Sigmoid colon (tissue), 7 donors: ENCODE measurements around the gene DIO3. TPM values are rescaled to one million over a fixed set of nuclear protein-coding genes. Genes with fewer than 3 reads are reported as not detected.

Experiments used
- DNase-seq: peaks from one replicate; pipeline ENCODE4 v3.0.0-alpha.2; 2019
- H3K27ac ChIP-seq, 4 donors: fragments of 200-600 bp; sonication (generic); one replicate each; pipeline ENCODE4 v1.5.1; 2016 to 2019; ENCODE audit warnings: mild to moderate bottlenecking in 1 of 4
- H3K27me3 ChIP-seq, 3 donors: fragments of 200-600 bp; sonication (generic); one replicate each; pipeline ENCODE4 v1.5.1; 2019; ENCODE audit warnings: mild to moderate bottlenecking in 1 of 3
- H3K36me3 ChIP-seq, 4 donors: fragments of 200-600 bp; sonication (generic); one replicate each; pipeline ENCODE4 v1.5.1; 2016 to 2019
- H3K4me1 ChIP-seq, 4 donors: fragments of 200-600 bp; sonication (generic); one replicate each; pipeline ENCODE4 v1.5.1; 2017 to 2019
- H3K4me3 ChIP-seq, 4 donors: fragments of 200-600 bp; sonication (generic); one replicate each; pipeline ENCODE4 v1.5.1; 2017 to 2019; ENCODE audit warnings: mild to moderate bottlenecking in 2 of 4, moderate library complexity in 1 of 4
- H3K9me3 ChIP-seq, 4 donors: fragments of 200-600 bp in 3 of 4; sonication (generic) in 3 of 4; one replicate each; pipeline versions ENCODE4 v1.5.1 to v1.6.1; 2013 to 2019
- EP300 ChIP-seq, 4 donors: sonication (generic); formaldehyde crosslinking; IDR thresholded peaks; one replicate each; pipeline ENCODE4 v1.6.1; 2017; ENCODE audit warnings: antibody characterized with exemption in 4 of 4
- POLR2A ChIP-seq, 2 donors: fragments of 450-650 bp; IDR thresholded peaks; one replicate each; pipeline ENCODE4 v1.6.1; 2016; ENCODE audit warnings: antibody characterized with exemption in 2 of 2, mild to moderate bottlenecking in 2 of 2, moderate library complexity in 2 of 2
- POLR2AphosphoS5 ChIP-seq, 4 donors: sonication (generic); formaldehyde crosslinking; IDR thresholded peaks; one replicate each; pipeline ENCODE4 v1.6.1; 2017; ENCODE audit warnings: antibody characterized with exemption in 4 of 4
- WGBS, 2 donors: extraction: QIAGEN DNeasy Blood & Tissue Kit; methylation state at CpG; one replicate each; pipeline ENCODE4 v1.1.7; 2013; 5-methylcytosine and 5-hydroxymethylcytosine counted together
- intact Hi-C: fragments of 100-400 bp; cut with DNase I; formaldehyde crosslinking; loops from one replicate; pipeline ENCODE4 v1.15.1; 2023
- polyA plus RNA-seq, 3 donors: library from polyadenylated mRNA; stranded (reverse); fragments of 200-250 nt; gene quantifications; one replicate each; pipeline ENCODE4 v1.2.3, GENCODE V29; 2013
- total RNA-seq, 4 donors: library from RNA; depleted of rRNA; stranded (reverse); fragments of >200 nt; gene quantifications; one replicate each; pipeline ENCODE4 v1.1.0, GENCODE V29; 2016
- TF ChIP-seq, protein P1 (sequence below), 4 experiments: fragments of 450-650 bp in 3 of 4; fragments of 200-600 bp in 1 of 4; IDR thresholded peaks; one replicate each; pipeline ENCODE4 v1.5.1; 2016 to 2019; ENCODE audit warnings: antibody characterized with exemption in 4 of 4, mild to moderate bottlenecking in 3 of 4, moderate library complexity in 2 of 4
- donor health status: healthy with polysubstance abuse.
- donor health status: Bipolar disorder and iron deficiency.
- donor health status: healthy.

The DIO3 gene
- total and polyA plus RNA-seq, 7 donors, result 0.23 to 6.0 (median 2.4) TPM

DNA sequence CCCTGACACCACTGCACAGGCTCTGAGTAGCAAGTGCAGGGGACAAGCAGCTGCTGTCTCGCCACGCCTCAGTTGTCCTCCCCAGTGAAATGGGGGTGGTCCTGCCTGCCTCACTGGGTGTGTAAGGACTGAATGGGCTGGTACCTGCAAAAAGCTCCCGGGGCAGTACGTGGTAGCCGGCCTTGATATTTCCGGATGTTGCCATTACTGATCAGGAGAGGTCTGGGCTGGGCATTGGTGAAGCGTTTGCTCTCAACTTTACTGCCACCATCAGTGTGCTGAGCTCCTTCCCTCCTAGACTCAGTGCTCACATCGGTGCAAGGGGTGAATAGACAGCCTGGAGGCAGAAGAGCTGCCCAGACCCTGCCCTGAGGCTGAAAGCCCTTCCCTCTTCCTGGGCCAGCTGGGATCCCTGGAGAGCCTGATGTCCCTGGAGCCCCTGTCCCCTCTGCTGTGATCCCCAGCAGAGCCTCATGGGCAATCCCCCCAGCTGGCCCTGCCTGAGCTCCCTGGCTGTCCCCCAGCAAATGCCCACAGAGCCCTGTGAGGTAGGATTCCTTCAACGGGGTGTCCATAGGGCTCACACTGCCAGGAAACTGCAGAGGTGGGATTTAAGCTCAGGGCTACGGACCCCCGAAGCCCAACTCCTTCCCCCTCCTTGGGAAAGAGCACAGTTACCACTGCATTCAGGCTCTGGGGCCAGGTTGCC, 18.2 kb downstream of the DIO3 start:
- Histone ChIP-seq H3K9me3 (no peaks in the 10 kb centered on the region), H3K36me3 (no peaks in the 10 kb centered on the region), H3K4me1 (no peaks in the 10 kb centered on the region), H3K27ac (no peak overlapping the region), H3K4me3 (no peak overlapping the region), H3K27me3 (peaks cover 0 to 31% (median 0%) of the 10 kb centered on the region in 3 donors)
- TF ChIP-seq POLR2AphosphoS5 (IDR thresholded peaks at IDR 0.05), result no peak
- TF ChIP-seq POLR2A (IDR thresholded peaks at IDR 0.05), result no peak
- TF ChIP-seq, protein P1, sequence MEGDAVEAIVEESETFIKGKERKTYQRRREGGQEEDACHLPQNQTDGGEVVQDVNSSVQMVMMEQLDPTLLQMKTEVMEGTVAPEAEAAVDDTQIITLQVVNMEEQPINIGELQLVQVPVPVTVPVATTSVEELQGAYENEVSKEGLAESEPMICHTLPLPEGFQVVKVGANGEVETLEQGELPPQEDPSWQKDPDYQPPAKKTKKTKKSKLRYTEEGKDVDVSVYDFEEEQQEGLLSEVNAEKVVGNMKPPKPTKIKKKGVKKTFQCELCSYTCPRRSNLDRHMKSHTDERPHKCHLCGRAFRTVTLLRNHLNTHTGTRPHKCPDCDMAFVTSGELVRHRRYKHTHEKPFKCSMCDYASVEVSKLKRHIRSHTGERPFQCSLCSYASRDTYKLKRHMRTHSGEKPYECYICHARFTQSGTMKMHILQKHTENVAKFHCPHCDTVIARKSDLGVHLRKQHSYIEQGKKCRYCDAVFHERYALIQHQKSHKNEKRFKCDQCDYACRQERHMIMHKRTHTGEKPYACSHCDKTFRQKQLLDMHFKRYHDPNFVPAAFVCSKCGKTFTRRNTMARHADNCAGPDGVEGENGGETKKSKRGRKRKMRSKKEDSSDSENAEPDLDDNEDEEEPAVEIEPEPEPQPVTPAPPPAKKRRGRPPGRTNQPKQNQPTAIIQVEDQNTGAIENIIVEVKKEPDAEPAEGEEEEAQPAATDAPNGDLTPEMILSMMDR (IDR thresholded peaks at IDR 0.05), result no peak
- no peak for TF ChIP-seq EP300 (IDR thresholded peaks at IDR 0.05)
- intact Hi-C loops, result no loop called here
- no peak for DNase-seq
- WGBS, 2 donors, result 73 to 88% methylated on average over 11 of the region's 11 CpGs

DNA sequence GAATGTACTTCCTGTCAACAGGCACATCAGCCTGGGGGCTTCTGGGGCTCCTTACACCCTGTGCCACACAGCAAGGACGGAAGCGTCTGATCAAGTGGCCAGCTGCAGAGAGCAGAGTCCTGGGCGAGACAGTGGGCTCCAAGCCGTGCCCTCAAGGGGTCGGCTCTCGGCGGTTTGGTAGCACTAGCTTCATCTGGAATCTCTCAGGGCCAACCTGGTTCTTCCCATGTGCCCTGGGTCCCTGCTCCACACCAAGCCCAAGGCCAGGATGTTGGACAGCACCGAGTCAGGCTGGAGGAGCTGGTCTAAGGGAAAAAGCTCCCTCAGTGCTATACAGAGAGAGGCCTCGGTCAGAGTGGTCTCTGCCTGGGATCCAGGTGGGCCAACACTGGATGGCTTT, 20.5 kb downstream of the DIO3 start:
- peaks cover 0 to 40% (median 0%) of the 10 kb centered on the region in 3 donors for H3K27me3 ChIP-seq
- H3K4me1 ChIP-seq, result no peaks in the 10 kb centered on the region
- 86% methylated on average over 9 of the region's 9 CpGs for WGBS, 2 donors
- no peak overlapping the region for H3K4me3 ChIP-seq
- intact Hi-C loops, result no loop called here
- TF ChIP-seq, protein P1 (IDR thresholded peaks at IDR 0.05), result no peak
- no peak for TF ChIP-seq EP300 (IDR thresholded peaks at IDR 0.05)
- no peak for TF ChIP-seq POLR2AphosphoS5 (IDR thresholded peaks at IDR 0.05)
- no peak for TF ChIP-seq POLR2A (IDR thresholded peaks at IDR 0.05)
- no peaks in the 10 kb centered on the region for H3K36me3 ChIP-seq
- no peaks in the 10 kb centered on the region for H3K9me3 ChIP-seq
- DNase-seq, result no peak
- no peak overlapping the region for H3K27ac ChIP-seq

DNA sequence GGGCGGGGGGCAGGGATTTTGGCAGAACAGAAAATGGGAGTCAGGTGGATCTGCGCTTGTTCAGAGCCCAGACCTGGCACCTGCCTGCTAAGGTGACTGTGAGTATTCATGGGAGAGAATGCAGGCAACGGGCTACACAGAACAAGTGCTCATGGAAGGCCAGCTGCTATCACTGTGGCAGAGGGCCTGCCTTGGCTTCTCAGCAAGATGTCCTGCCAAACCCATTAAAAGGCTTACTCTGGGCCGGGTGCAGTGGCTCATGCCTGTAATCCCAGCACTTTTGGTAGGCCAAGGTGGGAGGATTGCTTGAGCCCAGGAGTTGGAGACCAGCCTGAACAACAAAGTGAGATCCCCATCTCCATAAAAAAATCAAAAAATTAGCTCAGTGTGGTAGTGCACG, 21.0 kb downstream of the DIO3 start:
- H3K4me1 ChIP-seq, result no peaks in the 10 kb centered on the region
- no peak overlapping the region for H3K4me3 ChIP-seq
- intact Hi-C loops, result no loop called here
- TF ChIP-seq POLR2AphosphoS5 (IDR thresholded peaks at IDR 0.05), result no peak
- no peak for TF ChIP-seq POLR2A (IDR thresholded peaks at IDR 0.05)
- TF ChIP-seq, protein P1 (IDR thresholded peaks at IDR 0.05), result no peak
- TF ChIP-seq EP300 (IDR thresholded peaks at IDR 0.05), result no peak
- no peaks in the 10 kb centered on the region for H3K36me3 ChIP-seq
- H3K27ac ChIP-seq, result no peak overlapping the region
- peaks cover 0 to 40% (median 0%) of the 10 kb centered on the region in 3 donors for H3K27me3 ChIP-seq
- no peak for DNase-seq
- WGBS, 2 donors, result 76 to 85% methylated on average over 5 of the region's 5 CpGs
- H3K9me3 ChIP-seq, result no peaks in the 10 kb centered on the region

DNA sequence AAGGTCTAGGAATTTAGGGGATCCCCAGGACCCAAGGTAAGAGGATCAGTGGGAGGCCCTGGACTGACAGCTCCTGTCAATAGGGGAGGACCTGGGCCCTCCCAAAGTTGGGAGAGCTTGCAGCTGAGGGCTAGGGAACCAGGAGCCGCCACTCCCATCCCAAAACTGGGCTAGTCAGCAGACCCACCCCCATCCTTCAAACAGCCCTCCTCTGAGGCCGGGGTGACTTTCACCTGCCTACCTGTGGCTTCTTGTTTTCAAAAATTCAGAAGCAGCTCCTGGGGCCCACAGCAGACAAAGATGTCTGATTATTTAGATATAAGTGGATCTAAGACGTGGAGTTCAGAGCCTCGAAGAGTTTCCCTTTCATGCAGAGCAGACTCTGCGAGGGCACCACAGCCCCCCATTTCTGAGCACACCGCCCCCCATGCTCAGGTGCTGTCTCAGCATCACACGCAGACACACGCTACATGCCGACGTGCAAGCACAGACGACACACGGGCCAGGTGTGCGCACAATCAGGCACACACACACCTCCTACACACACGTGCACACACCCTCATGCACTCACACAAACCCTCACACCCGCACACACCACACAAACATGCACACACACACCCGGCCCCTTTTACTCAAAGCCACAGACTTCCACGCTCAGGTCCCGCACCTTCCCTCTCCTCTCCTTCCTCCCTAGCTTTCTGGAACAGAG, 21.9 kb downstream of the DIO3 start:
- intact Hi-C loops, result no loop called here
- WGBS, 2 donors, result 85 to 92% methylated on average over 18 of the region's 18 CpGs

More for the DNA sequence above, 21.9 kb downstream of the DIO3 start:
- H3K4me3 ChIP-seq, result no peak overlapping the region
- no peak for DNase-seq
- H3K27ac ChIP-seq, result no peak overlapping the region
- H3K36me3 ChIP-seq, result no peaks in the 10 kb centered on the region
- no peaks in the 10 kb centered on the region for H3K9me3 ChIP-seq
- H3K4me1 ChIP-seq, result no peaks in the 10 kb centered on the region
- no peak for TF ChIP-seq POLR2A (IDR thresholded peaks at IDR 0.05)
- TF ChIP-seq, protein P1 (IDR thresholded peaks at IDR 0.05), result no peak
- TF ChIP-seq POLR2AphosphoS5 (IDR thresholded peaks at IDR 0.05), result no peak
- TF ChIP-seq EP300 (IDR thresholded peaks at IDR 0.05), result no peak
- H3K27me3 ChIP-seq, result peaks cover 0 to 40% (median 0%) of the 10 kb centered on the region in 3 donors
